Central memory CD8-positive, alpha-beta T cell (primary cell): ENCODE data around the gene VWA3B.
"Not testable (repeated sequence)": the region's sequence is repeated elsewhere in the genome, so short reads cannot be mapped to it uniquely, and the experiment has no call there.

Source experiments
- ATAC-seq: fragments of 150-1000 bp; cut with Tn5 transposase; replicated peaks from 2 replicates; pipeline ENCODE4 v1.10.0; 2022; ENCODE audit warnings: mild to moderate bottlenecking, moderate FRiP score, moderate number of reproducible peaks; ENCODE audit not compliant: poor library complexity, severe bottlenecking; ENCODE audit errors: extremely low read depth
- DNase-seq, 2 donors: peaks; one replicate each; pipeline ENCODE4 v3.0.0; 2021; ENCODE audit warnings: low spot score in 2 of 2
- H3K27ac Mint-ChIP-seq: one replicate; pipeline ENCODE4 v1.8.0; 2022; ENCODE audit warnings: low read depth, mild to moderate bottlenecking, moderate library complexity, mixed read lengths
- H3K27me3 Mint-ChIP-seq: one replicate; pipeline ENCODE4 v1.8.0; 2022; ENCODE audit warnings: mixed read lengths
- H3K36me3 Mint-ChIP-seq: one replicate; pipeline ENCODE4 v1.8.0; 2022; ENCODE audit warnings: mild to moderate bottlenecking, moderate library complexity, mixed read lengths; ENCODE audit not compliant: insufficient read depth
- H3K4me1 Mint-ChIP-seq: one replicate; pipeline ENCODE4 v1.8.0; 2022; ENCODE audit warnings: mixed read lengths
- H3K4me3 Mint-ChIP-seq: one replicate; pipeline ENCODE4 v1.8.0; 2022; ENCODE audit warnings: mild to moderate bottlenecking, moderate library complexity, mixed read lengths
- H3K9me3 Mint-ChIP-seq: one replicate; pipeline ENCODE4 v1.8.0; 2022; ENCODE audit warnings: mixed read lengths

VWA3B gene

DNA sequence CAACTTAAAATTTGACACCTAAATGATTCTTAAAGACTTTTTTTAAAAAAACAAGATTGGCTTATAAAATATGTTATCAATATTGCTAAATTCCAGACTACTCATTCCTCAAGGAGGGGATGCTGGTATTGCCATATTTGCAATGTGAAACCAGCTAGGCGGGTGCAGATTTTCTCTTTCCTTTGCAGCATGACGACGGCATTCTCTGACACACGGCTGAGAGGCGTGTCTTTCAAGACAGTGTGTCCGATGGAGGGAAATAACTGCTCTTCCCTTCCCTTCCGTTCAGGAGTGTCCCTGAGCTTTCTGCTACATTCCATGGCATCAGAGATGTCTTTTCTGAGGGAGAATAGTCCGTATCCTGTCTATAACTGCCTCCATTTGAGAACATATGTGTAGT is 221.1 kb downstream of the VWA3B start:
- no peak overlapping the region for H3K4me3 Mint-ChIP-seq
- H3K27me3 Mint-ChIP-seq: peaks cover 96% of the 10 kb centered on the region
- ATAC-seq: no peak
- H3K27ac Mint-ChIP-seq: no peak overlapping the region
- H3K36me3 Mint-ChIP-seq: no peaks in the 10 kb centered on the region
- H3K4me1 Mint-ChIP-seq: no peaks in the 10 kb centered on the region
- H3K9me3 Mint-ChIP-seq: no peaks in the 10 kb centered on the region
- no peak for DNase-seq

DNA sequence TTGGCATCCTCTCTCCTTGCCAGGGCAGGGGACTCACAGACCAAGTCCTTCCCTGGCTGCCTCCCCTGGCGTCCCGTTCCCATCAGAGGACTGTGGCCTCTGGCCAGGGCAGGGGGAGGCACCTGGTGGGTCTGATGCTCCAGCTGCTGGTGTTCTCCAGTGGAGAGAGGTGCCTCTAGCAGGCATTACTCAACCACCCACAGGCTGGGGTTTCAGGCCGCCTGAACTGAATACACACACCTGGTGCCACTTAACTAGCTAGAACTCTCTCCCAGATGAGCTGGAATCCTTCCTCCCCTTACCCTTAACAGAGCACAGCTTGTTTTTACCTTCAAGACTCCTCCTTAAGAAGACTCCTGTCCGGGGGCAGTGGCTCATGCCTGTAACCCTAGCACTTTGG is 221.6 kb downstream of the VWA3B start:
- Mint-ChIP-seq H3K27me3 (peaks cover 96% of the 10 kb centered on the region), H3K4me3 (no peak overlapping the region), H3K36me3 (no peaks in the 10 kb centered on the region), H3K27ac (no peak overlapping the region), H3K4me1 (no peaks in the 10 kb centered on the region), H3K9me3 (no peaks in the 10 kb centered on the region)
- ATAC-seq (no peak), DNase-seq (no peak)

DNA sequence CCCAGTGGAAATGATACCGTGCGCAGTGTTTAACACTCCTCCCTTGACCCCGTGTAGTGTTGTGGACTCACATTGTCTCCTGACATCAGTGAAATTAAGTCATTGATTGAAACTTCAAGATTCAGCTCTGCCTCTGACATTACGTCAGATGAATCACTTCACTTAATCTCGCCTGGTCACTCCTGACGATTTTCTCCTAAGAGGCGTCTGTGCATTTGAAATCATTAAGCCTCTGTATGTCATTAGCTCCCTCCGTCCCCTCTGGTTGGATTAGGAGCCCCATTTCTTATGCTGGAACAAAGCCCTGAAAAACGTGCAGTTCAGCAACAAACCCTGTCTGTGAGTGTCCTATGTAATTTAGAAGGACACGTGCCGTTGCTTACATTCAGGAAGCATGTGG is 222.6 kb downstream of the VWA3B start:
- H3K9me3 Mint-ChIP-seq: no peaks in the 10 kb centered on the region

DNA sequence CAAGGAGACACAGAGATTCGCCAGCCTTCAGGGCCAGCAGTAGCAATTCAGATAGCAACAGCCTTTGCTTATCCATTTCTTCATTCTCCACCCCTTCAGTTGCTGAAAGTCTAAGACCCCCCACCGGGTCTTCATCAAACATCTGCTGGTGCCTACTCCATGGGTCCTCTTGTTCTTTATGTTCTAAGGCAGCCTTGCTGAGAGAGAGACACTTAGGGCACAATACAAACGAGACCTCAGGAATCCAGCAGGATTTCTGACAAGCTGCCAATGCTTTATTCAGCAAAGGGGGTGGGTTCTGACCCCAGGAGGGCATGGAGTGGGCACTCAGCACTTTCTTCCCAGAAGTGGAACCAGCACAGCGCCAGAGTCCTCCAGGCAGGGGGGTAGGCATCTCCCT is 223.0 kb downstream of the VWA3B start:
- Mint-ChIP-seq H3K36me3 (no peaks in the 10 kb centered on the region), H3K4me1 (no peaks in the 10 kb centered on the region), H3K4me3 (no peak overlapping the region), H3K9me3 (no peaks in the 10 kb centered on the region), H3K27me3 (peaks cover 91% of the 10 kb centered on the region), H3K27ac (no peak overlapping the region)
- DNase-seq: no peak
- ATAC-seq: no peak

More for the DNA sequence above, 222.6 kb downstream of the VWA3B start:
- DNase-seq (no peak), ATAC-seq (no peak)
- H3K36me3 Mint-ChIP-seq: no peaks in the 10 kb centered on the region
- H3K27ac Mint-ChIP-seq: no peak overlapping the region
- peaks cover 96% of the 10 kb centered on the region for H3K27me3 Mint-ChIP-seq
- H3K4me3 Mint-ChIP-seq: no peak overlapping the region
- H3K4me1 Mint-ChIP-seq: no peaks in the 10 kb centered on the region

DNA sequence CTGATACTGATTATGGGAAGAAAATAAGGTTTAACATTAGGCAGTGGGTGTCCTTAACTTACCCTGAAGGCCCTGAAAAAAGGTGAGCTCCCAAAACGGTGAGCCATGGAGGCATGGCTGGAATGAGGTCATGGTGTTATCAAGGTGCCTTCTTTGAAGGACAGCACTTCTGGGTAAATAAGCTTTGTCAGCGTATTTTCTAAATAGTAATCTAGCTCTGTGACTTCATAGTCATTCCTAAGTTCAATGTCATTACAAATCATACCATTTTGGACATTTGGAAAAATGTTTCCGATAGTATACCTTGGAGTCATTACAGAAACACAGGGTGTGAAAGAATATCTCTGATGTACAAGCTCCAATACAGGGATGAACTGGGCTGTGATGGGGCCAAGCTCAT is 224.1 kb downstream of the VWA3B start:
- ATAC-seq: no peak
- H3K4me1 Mint-ChIP-seq: no peaks in the 10 kb centered on the region
- H3K4me3 Mint-ChIP-seq: no peak overlapping the region
- no peaks in the 10 kb centered on the region for H3K9me3 Mint-ChIP-seq
- DNase-seq: no peak
- H3K36me3 Mint-ChIP-seq: no peaks in the 10 kb centered on the region
- peaks cover 90% of the 10 kb centered on the region for H3K27me3 Mint-ChIP-seq
- no peak overlapping the region for H3K27ac Mint-ChIP-seq

DNA sequence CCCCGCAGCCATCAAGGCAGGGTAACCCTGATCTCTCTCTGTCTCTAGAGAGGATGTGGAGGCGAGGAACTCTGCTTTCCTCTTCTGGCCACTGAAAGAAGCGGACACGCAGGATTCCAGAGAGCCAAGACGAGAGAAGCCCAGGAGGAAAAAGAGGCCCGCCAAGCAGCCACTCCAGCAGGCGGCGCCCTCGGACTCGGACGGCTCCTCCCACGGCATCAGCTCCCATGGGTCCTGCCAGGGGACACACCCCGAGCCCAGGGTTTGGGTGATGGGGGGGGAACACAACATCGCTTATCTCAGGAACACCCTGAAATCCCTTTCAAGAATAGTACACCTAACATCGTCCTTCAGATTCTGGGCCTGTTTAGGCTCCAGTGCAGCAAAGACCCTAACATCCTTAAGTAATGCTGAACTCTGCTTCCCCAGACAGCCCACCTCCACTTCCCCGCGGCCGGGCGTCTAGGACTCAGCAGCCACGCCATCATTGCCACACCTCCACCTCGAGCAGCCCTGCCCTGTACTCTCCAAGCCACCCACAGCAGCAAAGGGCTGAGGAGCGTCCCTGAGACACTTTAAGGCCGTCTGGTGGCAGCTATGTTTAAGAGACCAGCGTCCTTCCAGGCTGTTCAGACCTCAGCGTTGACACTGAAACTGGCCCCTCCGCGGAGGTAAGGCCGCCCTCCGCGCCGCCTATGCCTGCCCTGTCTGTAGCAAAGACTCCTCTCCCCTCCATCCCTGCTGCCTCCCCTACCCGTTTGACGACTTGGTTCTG is 225.0 kb downstream of the VWA3B start:
- no peak for DNase-seq
- Mint-ChIP-seq H3K4me3 (no peak overlapping the region), H3K4me1 (no peaks in the 10 kb centered on the region), H3K27me3 (peaks cover 90% of the 10 kb centered on the region), H3K36me3 (no peaks in the 10 kb centered on the region), H3K9me3 (no peaks in the 10 kb centered on the region), H3K27ac (no peak overlapping the region)
- ATAC-seq: no peak

DNA sequence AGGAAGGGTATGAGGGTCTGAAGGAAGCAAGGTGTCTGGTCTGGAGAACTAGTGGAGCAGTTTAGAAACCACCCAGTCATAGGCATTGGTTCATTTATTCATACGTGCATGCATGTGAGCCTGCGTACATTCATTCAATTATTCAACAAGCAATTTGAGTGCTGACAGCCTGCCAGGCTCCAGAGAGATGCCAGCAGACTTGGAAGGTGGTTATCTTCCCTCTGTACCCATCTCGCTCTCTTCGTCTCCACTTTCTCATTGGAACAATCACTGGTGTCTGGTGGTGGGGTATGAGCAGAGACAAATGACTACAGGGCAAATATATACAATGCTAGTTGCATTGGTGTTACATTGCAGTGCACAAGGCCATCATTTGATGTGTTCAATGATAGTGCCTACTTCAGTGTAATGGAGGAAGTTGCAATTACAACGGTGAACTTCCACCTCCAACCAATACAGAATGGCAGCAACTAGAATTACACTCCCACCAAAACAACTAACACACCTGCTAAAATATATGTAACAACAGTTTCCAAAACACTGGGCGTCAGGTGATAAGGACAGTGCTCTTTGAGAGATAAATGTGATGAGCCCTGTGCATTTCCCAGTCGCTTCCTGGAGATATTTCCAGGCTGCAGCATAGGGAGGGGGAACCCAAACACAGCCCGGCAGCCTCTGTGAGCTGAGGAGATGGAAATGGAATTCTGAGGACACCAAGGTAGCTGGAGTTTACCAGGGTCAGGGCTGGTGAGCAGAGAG is 226.7 kb downstream of the VWA3B start:
- Mint-ChIP-seq H3K36me3 (no peaks in the 10 kb centered on the region), H3K27me3 (peaks cover 94% of the 10 kb centered on the region), H3K4me3 (no peak overlapping the region)

DNA sequence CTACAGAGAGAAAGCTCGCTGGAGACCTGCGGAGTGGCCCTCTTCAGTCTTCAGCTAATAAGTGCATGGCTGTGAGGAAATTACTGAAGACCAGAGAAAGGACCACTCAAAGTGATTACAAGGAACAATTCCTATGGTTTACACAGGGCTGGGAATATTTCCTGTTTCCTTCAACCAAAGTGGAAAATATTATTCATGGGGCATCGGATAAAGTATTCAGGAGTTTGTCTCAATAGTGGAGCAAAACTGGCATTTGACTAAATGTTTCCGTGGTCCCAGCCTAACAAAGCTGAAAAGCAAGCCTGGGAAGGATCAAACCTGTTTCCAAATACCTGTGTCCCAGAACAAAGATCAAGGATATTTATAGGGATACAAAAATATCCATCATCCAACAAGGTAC is 227.3 kb downstream of the VWA3B start:
- DNase-seq: no peak
- H3K27ac Mint-ChIP-seq: no peak overlapping the region
- no peaks in the 10 kb centered on the region for H3K36me3 Mint-ChIP-seq
- peaks cover 5% of the 10 kb centered on the region for H3K9me3 Mint-ChIP-seq
- no peak for ATAC-seq
- H3K4me1 Mint-ChIP-seq: no peaks in the 10 kb centered on the region
- peaks cover 94% of the 10 kb centered on the region for H3K27me3 Mint-ChIP-seq
- no peak overlapping the region for H3K4me3 Mint-ChIP-seq

More for the DNA sequence above, 226.7 kb downstream of the VWA3B start:
- DNase-seq: no peak
- no peak for ATAC-seq
- H3K27ac Mint-ChIP-seq: no peak overlapping the region
- no peaks in the 10 kb centered on the region for H3K4me1 Mint-ChIP-seq
- H3K9me3 Mint-ChIP-seq: peaks cover 5% of the 10 kb centered on the region

DNA sequence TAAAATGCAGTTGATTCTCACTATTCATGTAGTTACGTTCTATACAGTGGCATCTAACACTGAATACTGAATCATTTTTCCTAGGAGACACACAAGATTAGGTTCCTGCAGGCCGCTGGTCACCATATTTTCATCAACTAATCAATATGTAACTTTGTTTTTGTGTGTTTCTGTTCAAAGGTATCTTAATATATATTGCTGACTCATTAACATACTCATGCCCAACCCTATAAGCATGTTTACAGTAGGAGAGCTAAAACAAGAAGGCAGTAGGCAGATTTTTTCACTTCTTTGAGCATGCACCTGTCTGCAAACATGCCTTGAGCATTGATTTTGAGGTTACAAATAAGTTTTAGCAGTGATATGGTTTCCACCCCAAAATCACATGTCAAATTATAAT is 229.0 kb downstream of the VWA3B start:
- peaks cover 89% of the 10 kb centered on the region for H3K27me3 Mint-ChIP-seq
- no peak for DNase-seq
- H3K4me1 Mint-ChIP-seq: no peaks in the 10 kb centered on the region
- H3K27ac Mint-ChIP-seq: no peak overlapping the region
- ATAC-seq: no peak
- H3K4me3 Mint-ChIP-seq: no peak overlapping the region
- H3K9me3 Mint-ChIP-seq: peaks cover 15% of the 10 kb centered on the region
- no peaks in the 10 kb centered on the region for H3K36me3 Mint-ChIP-seq

DNA sequence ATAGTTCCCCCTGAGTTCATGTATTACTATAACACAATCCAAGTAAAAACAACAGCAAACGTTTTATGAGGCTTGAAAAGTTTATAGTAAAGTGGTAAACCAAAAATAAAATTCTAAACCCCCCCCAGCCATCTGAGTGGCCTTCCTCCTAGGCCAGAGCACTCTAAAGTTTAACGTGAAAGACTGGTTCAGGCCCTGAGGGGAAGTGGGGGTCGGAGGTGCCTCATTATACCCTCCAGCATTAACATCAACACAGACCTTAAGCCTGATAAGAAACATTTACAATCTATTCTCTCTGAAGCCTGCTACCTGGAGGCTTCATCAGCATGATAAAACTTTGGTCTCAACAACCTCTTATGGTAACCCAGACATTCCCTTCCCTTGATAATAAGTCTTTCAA is 230.2 kb downstream of the VWA3B start:
- Mint-ChIP-seq H3K4me3 (no peak overlapping the region), H3K9me3 (peaks cover 21% of the 10 kb centered on the region), H3K27me3 (peaks cover 84% of the 10 kb centered on the region), H3K27ac (no peak overlapping the region), H3K4me1 (no peaks in the 10 kb centered on the region), H3K36me3 (no peaks in the 10 kb centered on the region)
- DNase-seq: no peak
- no peak for ATAC-seq

DNA sequence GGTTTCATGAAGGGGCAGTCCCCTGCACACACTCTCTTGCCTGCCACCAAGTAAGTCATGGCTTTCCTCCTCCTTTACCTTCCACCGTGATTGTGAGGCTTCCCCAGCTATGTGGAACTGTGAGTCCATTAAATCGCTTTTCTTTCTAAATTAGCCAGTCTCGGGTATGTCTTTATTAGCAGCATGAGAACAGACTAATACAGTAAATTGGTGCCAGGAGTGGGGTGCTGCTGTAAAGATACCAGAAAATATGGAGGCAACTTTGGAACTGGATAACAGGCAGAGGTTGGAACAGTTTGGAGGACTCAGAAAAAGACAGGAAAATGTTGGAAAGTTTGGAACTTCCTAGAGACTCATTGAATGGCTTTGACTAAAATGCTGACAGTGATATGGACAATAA is 233.2 kb downstream of the VWA3B start:
- H3K36me3 Mint-ChIP-seq, H3K4me3 Mint-ChIP-seq, ATAC-seq, H3K4me1 Mint-ChIP-seq, DNase-seq, H3K27ac Mint-ChIP-seq: not testable (repeated sequence)
- Mint-ChIP-seq H3K27me3 (peaks cover 82% of the 10 kb centered on the region), H3K9me3 (peaks cover 22% of the 10 kb centered on the region)

DNA sequence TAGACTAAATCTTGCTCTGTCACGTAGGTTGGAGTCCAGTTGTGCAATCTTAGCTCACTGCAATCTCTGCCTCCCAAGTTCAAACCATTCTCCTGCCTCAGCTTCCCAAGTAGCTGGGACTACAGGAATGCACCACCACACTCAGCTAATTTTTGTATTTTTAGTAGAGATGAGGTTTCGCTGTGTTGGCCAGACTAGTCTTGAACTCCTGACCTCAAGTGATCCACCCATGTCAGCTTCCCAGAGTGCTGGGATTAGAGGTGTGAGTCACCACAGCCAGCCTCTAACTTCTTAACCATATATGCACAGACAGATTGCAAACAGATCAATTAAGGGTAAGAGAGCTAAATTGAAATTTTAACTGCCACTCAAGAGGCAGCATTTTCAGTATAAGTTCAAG is 237.2 kb downstream of the VWA3B start:
- Mint-ChIP-seq H3K27me3 (peaks cover 41% of the 10 kb centered on the region), H3K4me3 (no peak overlapping the region), H3K27ac (no peak overlapping the region), H3K36me3 (no peaks in the 10 kb centered on the region), H3K4me1 (no peaks in the 10 kb centered on the region), H3K9me3 (peaks cover 17% of the 10 kb centered on the region)
- ATAC-seq: no peak
- no peak for DNase-seq

DNA sequence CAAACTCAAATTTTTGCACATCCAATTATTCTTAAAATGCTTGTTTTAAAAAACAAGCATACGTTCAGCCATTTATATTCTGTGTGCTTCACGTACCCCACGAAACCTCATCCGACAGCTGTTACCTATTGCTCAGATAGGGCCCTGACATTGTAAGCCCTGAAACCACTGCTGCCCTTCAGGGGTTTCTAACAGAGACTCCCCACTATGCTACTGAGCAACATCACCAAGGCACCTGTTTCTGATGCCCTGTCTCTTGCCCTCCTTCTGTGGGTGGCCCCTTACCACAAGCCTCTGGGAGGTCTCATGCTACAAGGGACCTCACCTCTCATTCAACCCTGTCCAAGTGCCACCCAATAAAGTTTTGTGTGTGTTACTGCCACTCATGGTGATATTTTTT is 240.8 kb downstream of the VWA3B start:
- Mint-ChIP-seq H3K4me1 (no peaks in the 10 kb centered on the region), H3K4me3 (no peak overlapping the region), H3K36me3 (no peaks in the 10 kb centered on the region), H3K9me3 (no peaks in the 10 kb centered on the region), H3K27ac (no peak overlapping the region), H3K27me3 (peaks cover 41% of the 10 kb centered on the region)
- DNase-seq (no peak), ATAC-seq (no peak)
